HG03558 (cell line): ENCODE measurements around the gene PPP1R2.

ENCODE experiments used
- ATAC-seq: cut with Tn5 transposase; IDR thresholded peaks from one replicate; pipeline ENCODE4 v1.9.1; 2021; ENCODE audit warnings: moderate number of reproducible peaks; ENCODE audit not compliant: unreplicated experiment; ENCODE audit errors: extremely low read depth

The PPP1R2 gene

DNA sequence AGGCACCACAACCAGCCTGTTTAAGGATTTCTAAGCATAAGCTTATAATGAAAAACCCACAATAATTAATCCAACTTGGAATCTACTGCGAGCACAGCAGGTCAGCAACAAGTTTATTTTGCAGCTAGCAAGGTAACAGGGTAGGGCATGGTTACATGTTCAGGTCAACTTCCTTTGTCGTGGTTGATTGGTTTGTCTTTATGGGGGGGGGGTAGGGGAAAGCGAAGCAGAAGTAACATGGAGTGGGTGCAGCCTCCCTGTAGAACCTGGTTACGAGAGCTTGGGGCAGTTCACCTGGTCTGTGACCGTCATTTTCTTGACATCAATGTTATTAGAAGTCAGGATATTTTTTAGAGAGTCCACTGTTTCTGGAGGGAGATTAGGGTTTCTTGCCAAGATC lies 25.5 kb upstream of the PPP1R2 start:
- no peak for ATAC-seq

DNA sequence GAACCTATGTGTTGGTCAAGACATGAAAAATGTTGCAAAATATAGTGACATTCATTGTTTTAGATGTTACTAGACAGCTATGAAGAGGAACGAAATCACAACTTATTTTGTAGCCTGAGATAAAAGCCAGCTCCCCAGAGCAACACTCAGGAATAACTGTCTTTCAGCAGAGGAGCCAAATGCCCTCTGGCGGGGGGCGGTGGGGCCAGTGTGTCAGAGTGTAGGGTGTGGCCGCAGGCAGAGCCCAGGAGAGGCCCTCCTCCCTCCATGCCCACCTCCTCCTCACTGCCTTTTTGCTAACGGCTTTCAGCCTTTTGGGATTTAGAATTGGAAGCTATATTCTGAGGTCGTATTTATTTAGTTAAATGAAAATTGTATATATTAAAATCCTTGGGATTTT lies 23.7 kb upstream of the PPP1R2 start:
- ATAC-seq = no peak

DNA sequence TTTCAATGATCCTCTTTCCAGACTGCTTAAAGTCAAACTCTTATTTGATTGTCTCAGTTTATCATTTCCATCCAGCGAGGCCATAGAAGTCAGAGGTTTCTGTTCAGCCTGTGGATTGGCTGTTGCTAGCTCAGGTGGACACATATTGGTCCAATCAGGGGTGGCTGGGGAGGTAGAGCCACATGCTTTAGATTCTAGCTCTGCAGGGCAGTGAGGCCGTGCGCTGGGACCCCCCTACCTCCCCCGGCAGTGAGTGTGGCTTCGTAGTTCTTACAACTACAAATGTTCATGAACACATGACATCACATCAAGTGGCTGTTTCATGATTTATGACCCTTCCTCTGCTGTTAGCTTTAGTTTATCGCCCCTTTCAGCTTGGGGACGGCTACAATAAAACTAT lies 22.6 kb upstream of the PPP1R2 start:
- ATAC-seq = no peak

DNA sequence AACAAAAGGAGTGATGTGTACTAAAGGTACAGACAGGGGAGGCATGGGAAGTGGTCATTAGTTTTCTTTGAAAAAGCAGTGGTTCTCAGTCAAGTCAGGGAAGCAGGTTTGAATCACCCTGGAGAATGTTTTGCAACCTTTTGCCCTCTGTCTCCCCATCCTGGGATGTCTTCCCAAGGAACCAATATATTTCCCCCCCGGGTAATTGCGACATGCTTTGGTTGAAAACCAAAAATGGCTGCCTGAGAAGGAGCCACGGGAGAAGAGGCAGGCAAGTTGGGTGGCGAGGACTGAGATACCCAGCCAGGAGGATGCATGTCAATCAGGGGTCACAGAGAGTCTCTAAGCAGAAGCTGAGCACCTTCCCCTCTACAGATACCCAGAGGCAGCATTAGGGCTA lies 20.2 kb upstream of the PPP1R2 start:
- ATAC-seq = no peak

DNA sequence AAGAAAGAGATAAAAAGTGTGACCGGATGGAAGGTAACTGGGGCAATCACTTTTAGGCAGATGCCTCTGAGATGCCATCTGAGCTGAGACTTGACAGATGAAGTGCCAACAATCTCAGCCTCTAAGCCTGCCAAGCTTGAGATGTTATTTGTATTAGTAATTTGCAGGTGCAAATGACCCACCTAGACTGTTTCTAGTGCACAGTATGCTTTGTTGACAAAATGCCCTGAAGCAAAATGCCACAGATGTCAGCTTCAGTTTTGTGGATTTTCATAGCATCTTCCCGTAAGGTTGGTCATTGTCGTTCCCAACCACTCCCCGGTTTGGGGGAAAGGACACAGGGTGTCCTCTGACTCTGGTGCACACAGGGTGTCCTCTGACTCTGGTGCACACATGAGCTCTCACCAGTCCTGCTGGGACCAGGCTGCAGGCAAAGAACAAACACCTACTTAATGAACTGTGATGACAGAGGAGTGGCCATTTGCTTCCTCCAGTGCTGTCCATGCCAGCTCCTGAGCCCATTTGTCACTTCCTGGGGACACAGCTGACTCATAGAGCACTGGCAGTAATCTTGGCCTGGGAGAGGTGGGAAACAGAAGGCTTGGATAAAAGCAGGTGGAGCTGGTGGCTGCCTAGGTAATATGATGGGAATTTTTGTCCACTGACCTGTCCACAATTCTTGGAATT lies 16.7 kb upstream of the PPP1R2 start:
- no peak for ATAC-seq

DNA sequence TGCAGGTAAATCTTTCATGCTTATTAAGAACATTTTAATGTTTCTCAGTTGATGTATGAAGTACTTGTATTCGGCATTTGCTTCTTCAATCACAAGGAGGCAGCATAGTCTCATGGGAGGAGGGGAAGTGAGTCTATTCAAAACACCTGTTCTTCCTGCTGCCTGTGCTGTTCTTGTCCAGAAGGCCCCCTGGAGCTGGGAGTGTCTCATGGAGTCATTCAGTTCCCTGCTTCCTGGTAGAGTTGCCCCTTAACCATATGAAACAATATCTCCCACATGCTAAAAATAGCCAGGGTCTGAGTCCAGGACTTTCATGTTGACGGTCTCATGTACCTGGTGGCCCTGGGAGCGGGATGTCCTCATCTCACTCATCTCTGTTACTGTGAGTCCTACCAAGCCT lies 15.5 kb upstream of the PPP1R2 start:
- no peak for ATAC-seq

DNA sequence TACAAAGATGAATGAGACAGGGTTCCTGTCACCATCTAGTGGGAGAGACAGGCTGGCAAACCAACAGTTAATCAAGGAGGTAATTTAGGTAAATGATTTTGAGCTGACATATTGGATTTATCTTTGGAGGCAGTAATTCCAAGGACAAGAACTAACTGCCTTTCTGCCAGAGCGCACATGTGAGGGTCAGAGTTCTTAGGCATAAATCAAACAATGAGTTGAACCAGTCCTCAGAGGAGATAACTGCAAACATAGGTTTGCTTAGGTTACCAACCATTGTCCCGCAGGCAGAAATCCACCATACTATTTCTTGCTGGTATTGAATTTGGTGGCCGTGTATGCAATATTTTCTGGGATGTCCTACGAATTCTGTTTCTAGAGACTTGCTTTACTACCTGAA lies 14.2 kb upstream of the PPP1R2 start:
- no peak for ATAC-seq

DNA sequence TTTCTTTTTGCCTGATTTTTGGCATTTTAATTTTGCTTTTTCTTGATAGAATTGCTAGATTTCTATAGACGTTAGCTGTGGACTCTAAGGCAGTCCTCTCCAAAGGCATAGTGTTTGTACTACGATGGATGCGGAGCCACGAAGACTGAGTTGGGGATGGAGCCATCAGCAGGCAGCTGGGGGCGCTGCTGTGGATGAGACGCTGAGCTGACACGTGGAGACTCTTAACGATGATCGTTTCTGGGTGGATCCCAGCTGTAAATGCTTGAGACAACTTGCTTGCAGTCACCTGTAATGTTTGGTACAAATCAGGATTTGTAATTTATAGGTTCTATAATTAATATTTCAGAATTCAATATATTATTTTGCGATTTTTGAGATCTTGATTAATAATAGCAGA lies 13.3 kb upstream of the PPP1R2 start:
- no peak for ATAC-seq

DNA sequence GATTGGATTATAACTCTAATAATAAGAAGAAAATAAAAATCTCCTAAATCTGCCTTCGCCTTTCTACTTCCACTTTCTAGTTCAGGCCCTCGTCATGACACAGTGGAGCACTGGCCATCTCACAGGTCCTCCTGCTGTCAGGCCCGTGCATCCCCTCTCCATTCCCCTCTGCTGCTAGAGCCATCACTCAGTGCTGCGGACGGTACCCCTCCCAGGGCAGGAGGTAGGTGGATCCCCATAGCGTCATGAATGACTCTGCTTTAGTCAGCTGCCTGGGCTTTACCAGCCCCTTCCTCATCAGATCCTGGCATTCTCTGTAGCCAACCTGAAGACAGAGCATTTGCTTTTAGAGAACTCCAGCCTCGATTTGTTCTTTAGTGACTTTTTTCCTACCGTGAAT lies 12.0 kb upstream of the PPP1R2 start:
- no peak for ATAC-seq

DNA sequence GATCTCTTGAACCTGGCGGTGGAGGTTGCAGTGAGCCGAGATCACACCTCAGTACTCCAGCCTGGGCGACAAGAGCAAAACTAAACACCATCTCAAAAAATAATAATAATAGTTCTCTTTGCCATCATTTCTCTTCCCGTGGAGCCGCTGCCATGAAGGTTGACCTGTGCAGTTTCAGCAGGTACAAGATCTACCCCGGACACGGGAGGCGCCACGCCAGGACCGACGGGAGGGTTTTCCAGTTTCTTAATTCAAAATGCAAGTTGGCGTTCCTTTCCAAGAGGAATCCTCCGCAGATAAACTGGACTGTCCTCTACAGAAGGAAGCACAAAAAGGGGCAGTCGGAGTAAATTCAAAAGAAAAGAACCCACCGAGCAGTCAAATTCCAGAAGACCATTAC lies 11.3 kb upstream of the PPP1R2 start:
- no peak for ATAC-seq

DNA sequence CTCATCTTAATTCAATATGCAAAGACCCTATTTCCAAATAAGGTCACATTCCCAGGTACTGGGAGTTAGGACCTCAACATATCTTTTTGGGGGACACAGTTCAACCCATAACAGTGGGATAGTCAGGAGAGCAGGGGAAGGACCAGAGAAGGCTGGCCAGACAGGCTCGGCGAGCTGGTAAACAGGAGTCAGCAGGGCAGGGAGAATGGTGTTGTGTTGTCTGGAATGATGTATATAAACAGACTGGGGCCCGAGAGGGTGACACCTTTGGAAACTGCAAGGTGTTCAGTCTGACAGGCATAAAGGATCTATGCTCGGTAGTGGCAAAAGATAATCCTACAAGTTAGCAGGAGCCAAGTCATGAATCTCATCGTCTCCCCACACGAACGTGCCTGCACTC lies 10.1 kb upstream of the PPP1R2 start:
- ATAC-seq = no peak

DNA sequence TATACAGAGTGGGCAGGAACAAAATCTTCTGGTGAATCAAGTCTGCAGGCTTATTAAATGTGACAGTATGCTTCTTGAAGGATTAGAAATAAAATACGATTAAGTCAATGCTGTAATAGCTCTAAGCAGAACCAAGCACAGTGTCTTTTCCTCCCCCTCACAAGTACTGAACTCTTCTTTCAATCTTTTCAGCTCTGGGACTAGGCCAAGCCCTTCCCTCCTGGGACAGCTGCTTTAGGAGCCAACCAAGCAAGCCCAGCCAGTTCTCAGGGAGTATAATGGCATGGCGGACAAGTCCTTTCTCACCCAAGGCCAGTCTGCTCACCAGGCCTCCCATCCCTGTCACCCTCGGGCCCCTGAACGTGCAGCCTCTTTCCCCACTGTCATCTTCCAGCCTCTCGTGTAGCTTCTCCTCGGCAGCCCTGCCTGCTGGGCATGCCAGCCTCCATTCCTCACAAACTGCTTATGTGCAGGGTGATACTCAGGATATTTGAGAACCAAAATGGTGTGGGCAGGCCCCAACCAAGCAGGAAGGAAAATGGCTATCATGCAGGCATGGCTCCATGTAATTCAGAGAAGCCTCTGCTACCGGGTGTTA lies 8.4 kb upstream of the PPP1R2 start:
- ATAC-seq = no peak

DNA sequence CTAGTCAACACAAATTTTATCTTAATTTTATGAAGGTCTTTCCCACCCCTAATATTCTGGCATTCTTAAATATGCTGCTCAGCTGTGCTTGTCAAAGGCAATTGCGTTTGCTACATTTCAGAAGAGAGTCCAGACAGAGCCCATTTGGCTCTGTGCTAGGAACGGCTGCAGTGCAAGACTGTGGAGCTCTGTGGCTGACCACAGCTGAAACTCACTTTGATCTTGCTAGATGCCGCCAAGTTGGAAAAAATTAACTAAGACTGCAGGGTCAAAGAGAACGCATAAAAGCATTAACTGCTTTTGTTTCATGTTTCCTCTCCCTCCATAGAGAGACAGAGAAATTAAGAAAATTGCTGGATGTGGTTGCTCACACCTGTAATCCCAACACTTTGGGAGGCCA lies 7.6 kb upstream of the PPP1R2 start:
- no peak for ATAC-seq

DNA sequence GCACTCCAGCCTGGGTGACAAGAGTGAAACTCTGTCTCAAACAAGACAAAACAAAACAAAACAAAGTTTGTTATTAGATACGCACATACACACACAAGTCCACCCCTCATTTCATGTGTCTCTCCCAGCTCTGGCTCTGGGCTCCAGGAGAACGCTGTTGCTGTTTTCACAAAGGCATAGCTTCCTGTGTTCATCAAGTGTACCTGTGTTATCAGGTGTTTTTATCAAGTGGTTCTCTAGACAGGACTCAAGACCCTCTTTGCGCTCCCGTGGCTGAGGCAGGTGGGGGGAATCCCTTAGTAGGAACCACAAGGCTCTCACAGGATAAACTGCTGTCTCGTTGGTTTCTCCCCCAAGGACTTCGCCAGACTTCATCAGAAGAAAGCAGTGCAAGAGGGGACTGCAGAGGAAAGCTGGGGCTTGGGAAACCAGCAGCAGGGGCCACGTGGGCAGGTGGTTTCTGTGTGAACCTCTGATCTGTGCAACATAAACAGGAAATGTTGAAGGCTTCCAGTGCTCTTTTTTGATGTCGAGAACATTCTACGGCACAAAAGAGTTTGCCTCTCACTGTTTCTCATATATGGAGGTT lies 6.9 kb upstream of the PPP1R2 start:
- ATAC-seq = no peak

DNA sequence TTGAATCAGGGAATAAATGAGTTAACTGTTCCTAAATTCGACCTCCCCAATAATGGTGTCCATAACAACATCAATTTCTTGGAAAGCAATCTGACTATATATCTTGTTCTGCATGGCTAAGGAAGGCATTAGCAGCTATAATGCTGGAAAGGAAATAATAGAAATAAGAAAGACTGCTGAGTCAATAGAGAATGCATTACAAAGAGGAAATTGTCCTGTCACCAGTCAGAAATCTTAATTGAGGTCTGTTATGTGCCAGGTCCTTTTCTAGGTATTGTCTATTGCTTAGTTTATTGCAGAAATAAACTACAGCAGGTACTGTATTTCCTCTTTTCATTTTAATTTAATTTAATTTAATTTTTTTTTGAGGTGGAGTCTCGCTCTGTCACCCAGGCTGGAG lies 5.9 kb upstream of the PPP1R2 start:
- no peak for ATAC-seq

DNA sequence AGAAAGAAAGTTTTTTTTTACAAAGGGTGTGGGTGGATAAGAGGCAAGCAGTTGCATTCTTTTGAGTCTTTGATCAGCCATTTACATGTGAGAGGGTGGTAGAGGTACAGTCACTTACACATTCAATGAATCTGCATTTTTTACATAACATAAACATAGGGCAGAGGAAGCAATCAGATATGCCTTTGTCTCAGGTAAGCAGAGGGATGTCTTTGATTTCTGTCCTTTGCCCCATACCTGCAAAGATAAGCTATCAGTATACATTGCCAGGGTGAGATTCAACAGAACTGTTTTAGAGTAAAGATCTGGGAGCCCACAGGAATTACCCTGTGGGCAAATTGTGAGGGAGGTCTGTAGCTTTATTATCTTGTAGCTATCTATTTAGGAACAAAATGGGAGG lies 5.4 kb upstream of the PPP1R2 start:
- ATAC-seq = no peak

DNA sequence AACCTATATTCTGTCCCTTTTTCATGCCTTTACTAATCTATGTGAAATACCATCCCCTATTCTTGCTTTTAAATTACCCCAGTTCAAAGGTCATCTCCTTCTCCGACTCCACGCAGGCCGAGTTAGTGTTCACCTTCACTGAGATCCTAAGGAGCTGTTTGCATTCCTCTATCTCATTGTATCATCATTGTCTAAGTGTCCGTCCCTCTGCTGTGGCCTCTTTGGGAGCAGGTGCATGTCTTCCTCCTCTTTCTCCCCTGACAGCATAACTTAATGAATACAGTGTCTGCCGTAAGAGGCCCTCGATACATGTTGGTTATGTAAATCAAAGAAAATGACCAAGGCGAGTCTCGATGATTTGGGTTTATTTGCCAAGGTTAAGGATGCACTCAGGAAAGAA lies 4.9 kb upstream of the PPP1R2 start:
- no peak for ATAC-seq

DNA sequence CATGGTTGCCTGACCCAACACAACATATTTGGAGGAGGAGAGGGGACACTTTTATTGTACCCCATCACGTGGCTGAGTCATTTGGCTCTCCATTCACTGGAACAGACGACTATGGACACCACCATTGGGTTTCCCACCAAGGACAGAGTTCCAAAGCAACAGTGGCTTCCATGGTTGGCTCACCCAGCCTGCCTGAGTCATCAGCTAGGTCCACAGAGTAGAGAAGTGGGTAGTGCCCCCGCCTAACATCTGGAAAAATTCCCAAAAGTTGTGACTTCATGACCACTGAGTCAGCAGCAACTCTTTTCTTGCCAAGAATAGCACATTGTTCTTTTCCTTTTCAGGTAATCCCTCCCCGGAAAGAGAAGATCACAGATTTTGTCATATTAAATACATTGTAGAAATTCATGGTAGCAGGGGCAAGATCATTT lies 3.0 kb upstream of the PPP1R2 start:
- ATAC-seq = no peak

DNA sequence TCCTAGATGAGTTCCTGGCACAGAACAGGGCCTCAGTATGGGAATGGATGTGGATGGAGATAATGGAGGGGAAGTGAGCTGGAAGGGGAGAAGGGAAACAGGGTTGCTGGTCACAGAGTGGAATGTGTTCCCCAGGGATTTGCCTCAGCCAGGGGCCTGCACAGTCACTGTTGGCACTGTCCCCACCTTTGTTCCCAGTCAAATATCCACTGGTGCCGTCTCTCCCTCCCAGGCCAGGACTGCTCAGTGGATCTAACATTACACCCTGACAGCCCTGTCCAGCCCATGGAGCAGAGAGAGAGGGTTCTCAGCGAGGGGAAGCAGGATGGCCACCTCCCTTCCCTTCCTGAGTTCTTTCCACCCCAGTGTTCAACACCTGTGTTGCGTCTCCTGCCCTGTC lies 1.5 kb upstream of the PPP1R2 start:
- ATAC-seq = no peak

DNA sequence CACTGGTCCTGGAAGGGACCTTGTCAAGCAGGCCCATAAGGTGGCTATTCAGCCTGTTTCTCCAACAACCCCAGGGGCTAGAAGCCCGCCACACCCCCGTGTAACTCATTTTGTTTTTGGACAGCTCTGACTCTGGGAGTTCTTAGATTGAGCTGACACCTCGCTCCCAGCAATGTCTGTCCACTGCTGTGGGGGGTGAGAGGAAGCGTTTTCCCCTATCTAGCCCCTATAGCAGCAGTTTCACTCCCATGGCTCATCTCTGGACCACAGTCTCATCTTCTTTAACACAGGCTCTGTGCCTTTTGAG lies 1.1 kb upstream of the PPP1R2 start:
- ATAC-seq = no peak

DNA sequence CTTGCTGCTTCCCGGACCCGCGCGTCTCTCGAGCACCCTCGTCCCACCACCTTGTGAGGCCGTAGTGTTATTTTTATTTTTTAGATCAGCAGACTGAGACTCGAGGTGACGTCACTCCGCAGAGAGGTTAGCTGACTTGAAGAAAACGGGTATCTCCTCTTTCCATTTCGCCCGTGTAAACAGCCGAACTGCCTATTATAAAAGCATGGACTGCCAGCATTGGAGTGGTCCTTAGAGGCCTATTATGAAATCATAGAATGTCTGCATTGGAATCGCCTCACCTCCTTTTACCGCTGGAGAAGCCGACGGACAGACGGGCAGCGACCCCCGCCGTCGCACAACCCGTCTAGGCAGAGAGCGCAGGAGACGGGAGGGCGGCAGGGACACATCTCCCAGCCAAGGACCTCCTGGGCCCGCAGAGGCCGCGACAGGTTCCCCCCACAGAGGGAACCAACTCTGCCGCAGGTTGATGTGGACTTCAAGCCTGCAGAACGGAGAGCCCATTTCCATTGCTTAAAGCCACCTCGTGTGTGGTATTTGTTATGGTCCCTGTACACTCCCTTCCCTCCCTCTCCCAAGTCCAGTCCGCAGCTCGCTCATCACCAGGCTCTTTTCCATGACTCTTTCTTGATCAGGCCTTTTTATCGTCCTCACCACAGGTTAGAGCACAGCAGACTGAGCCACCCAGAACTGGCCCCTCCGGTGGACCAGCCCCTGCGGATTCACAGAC lies 540 bp upstream of the PPP1R2 start:
- ATAC-seq = no peak

DNA sequence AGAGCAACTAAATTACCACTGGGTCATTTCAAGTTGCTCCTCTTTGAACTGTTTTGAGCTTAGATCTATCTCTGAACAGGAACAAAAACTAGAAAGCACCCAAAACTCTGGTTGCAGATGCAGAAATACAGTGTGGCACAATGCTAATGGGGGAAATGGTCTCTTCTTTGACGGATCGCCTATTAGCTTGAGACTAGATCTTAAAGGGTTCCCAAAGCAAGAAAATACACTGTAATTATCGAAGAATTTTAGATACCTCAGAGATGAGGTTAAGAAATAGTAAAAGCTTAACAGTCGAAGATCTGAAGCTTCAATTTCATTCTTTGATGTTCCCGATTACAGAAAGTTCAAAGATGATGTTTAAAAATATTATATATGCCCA lies 818 bp downstream of the PPP1R2 start:
- no peak for ATAC-seq
